GM20431 (cell line): ENCODE results near the gene IMPDH2.

Source experiments
- in situ Hi-C: fragments of 300-500 bp; cut with MseI, MboI; formaldehyde crosslinking; loops from one replicate; pipeline ENCODE4 v1.15.0; 2020; ENCODE audit warnings: low sequenced_read_pairs; ENCODE audit not compliant: unreplicated experiment

The IMPDH2 gene

GRCh38 chr3:49028673-49029562 lies at the start of gene IMPDH2:
IMPDH2 (minus strand) TSS chr3:49029398; CDS start chr3:49029350, 48 bp downstream.
- in situ Hi-C loops: no loop called here

DNA sequence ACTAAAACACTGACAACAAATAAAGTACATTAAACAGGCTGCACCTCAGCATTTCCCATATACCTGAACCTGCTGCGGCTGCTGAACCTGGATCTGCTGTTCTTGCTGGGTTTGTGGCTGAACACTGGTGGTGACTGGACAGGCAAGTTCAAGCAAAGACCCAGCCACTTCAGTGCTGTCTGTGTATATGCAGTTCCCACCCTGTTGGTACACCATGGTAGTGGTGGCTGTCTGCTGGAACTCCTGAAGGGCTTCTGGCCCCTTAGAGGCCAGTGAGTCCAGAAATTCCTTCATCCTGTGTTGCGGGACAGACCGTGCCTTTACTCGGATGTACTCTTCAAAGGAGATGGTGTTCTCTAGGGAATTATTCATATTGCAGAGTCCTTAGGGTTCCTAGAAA lies 47.4 kb upstream of the IMPDH2 start:
- in situ Hi-C loops: no loop called here

GRCh38 chr3:49076116-49076515 lies 46.9 kb upstream of the IMPDH2 start:
- in situ Hi-C loops: no loop called here

DNA sequence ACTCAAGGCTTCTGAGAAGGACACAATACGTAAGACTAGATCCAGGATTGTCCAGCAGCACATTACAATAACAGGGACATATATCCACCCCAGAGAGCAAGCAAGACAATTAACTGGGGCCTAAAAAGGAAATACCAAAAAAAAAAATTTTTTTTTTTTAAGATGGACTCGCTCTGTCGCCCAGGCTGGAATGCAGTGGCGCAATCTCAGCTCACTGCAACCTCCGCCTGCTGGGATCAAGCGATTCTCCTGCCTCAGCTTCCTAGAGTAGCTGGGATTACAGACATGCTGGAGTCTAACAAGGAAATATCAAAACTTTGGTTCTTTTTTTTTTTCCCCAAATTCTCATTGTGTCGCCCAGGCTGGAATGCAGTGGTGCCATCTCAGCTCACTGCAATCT lies 28.8 kb upstream of the IMPDH2 start:
- in situ Hi-C loops: no loop called here

- in situ Hi-C loops: no loop called here
Measured at GRCh38 chr3:49057268-49057667, 28.1 kb upstream of the IMPDH2 start.

- in situ Hi-C loops: no loop called here
Measured at GRCh38 chr3:49054344-49054862, 25.2 kb upstream of the IMPDH2 start.

DNA sequence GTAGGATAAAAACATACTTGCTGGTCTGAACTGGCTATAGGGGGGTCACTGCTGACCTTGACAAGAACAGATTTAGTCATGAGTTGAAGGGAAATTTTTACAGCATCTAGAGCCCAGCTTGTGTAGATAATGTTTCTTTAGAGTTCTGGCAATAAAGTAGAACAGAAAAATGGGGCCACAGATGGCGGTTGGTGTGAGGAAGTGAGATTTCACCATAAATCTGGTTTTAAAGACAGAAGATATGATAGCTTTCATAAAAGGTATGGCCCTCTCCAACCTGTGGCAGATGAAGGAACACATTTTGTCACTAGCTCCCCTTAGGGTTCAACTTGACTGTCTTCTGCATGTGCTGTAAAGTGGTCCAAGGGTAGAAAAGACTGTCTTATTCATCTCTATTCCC lies 24.3 kb upstream of the IMPDH2 start:
- in situ Hi-C loops: no loop called here

GRCh38 chr3:49035281-49035680 lies 6.1 kb upstream of the IMPDH2 start:
- in situ Hi-C loops: no loop called here

GRCh38 chr3:49034650-49035049 lies 5.5 kb upstream of the IMPDH2 start:
- in situ Hi-C loops: no loop called here

- in situ Hi-C loops: no loop called here
Measured at GRCh38 chr3:49032646-49033304, 3.6 kb upstream of the IMPDH2 start.

- in situ Hi-C loops: no loop called here
Measured at GRCh38 chr3:49030321-49030720, 1.1 kb upstream of the IMPDH2 start.

GRCh38 chr3:49029563-49029884 lies 326 bp upstream of the IMPDH2 start:
- in situ Hi-C loops: no loop called here

DNA sequence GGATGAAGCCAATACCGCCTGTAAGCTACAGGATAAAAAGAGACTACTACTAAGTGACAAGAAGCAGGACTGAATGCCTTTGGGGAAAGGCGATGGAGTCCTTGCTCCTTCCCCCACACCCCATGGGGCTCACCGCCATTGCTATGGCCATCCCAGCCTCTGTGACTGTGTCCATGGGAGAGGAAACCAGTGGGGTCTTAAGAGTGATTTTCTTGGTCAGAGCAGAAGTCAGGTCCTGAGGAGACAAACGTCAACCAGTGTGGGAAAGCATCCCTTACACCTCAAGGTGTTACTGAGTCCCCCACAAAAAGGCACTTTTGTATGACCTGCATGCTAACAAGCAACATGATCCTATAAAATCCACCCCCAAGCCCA lies 913 bp downstream of the IMPDH2 start:
- in situ Hi-C loops: no loop called here

GRCh38 chr3:49027634-49028033 lies 1.6 kb downstream of the IMPDH2 start:
- in situ Hi-C loops: no loop called here

- in situ Hi-C loops: no loop called here
Measured at GRCh38 chr3:49026536-49026935, 2.7 kb downstream of the IMPDH2 start.

- in situ Hi-C loops: no loop called here
Measured at GRCh38 chr3:49025793-49026520, 3.2 kb downstream of the IMPDH2 start.

DNA sequence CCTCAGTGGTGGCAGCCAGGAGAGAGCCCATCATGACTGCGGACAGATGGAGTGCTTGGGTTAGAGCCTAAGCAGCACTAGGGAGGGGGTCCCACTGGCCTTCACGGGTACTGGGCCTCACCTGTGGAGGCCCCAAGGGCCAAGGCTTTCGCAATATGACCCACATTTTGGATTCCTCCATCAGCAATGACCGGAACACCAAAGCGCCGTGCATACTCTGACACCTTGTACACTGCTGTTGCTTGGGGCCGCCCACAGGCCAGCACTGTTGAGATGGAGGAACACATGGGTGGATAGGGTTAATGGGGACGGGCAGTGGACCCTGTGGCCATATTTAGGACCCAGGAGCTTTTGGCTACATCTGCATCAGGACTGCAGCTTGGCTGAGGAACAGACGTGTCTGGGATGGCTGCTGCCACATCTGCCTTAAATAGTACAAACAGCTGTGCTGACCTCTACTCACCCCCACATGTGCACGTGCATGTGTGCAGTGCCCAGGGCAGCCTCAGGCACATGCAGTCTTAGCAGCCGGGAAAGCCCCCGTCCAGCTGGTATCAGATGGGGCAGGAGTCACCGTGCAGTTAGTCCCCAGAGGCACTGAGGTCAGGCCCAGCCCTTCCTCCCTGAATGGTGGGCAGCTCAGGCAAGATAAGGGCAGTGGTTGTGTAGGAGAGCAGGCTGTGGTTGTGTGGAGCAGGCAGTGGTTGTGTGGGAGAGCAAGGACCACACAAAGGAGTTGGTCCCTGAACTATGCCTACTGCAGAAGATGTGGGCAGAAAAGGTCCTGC lies 4.0 kb downstream of the IMPDH2 start:
- in situ Hi-C loops: no loop called here

DNA sequence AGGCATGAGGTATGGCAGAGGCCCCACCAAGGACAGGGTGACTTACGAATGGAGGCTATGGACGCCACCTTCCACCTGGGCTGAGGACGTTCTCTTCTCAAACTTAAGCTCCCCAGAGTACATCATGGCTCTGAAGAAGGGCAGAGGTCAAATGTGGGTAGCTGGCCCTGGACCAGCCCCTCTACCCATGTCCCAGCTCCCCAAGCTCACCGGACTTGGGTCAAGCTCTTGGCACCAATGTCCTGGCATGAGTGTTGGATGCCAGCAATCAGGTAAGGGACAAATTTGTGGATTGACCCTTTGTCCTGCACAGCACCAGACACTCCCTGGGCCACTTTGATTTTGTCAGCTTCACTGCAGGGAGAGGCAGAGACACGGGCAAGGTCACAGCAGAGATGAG lies 4.7 kb downstream of the IMPDH2 start:
- in situ Hi-C loops: no loop called here

- in situ Hi-C loops: no loop called here
Measured at GRCh38 chr3:49023775-49024174, 5.4 kb downstream of the IMPDH2 start.

- in situ Hi-C loops: no loop called here
Measured at GRCh38 chr3:49022688-49023171, 6.5 kb downstream of the IMPDH2 start.
